NAMALWA (cell line): Measurements from ENCODE around the gene ITSN1.

Experiments used
- DNase-seq: peaks from one replicate; pipeline ENCODE4 v3.0.0-alpha.2; 2015; ENCODE audit warnings: low spot score

ITSN1 gene

DNA sequence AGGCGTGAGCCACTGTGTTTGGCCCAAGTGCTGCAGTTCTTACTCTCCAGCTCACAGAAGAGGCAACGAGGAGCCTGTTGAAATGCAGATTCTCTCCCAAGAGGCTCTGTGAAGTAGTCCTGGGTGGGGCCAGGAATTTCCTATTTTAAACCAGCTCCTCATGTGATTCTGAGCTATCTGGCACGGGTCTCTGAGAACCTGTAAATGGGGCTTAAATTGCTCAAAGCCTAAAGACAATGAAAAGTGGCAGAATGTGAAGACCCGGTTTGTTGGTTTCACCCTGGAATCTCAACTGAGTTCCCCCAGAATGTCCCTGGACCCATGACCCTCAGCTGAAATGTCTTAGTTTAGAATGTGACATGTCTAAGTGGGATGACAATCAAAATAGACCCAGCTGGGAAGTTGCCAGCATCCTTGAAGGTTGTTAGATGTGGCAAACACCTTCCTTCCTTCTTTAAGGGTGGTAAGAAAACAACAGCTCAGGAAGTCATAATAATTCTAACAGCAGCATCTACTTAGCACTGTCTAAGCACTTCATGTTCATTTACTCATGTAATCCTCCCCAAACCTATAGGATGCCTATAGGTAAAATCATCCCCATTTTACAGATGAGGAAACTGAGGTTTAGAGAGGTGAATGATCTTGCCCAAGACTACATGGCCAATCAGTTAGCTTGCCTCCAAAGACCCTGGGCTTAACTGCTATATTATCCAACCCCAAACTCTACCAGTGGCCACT lies 294.2 kb downstream of the ITSN1 start:
- no peak for DNase-seq

DNA sequence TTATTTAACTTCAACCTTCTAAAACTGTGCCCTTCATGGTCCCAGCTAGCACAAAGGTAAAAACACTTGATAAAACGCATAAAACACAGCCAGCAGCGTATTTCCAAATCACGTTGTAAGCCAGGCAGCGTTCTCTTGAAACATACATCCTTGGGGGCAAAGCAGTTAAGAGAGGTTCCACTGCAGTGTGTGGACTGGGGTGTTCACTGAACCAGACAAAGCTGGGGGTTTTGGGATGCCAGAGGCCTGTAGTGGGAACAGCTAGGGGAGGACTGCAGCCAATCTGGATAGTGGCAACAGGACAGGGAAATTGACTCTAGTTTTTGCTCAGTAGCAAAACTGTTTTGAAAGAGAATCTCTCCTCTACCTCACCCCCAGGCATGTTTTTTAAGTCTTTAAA lies 294.8 kb downstream of the ITSN1 start:
- DNase-seq, result no peak

DNA sequence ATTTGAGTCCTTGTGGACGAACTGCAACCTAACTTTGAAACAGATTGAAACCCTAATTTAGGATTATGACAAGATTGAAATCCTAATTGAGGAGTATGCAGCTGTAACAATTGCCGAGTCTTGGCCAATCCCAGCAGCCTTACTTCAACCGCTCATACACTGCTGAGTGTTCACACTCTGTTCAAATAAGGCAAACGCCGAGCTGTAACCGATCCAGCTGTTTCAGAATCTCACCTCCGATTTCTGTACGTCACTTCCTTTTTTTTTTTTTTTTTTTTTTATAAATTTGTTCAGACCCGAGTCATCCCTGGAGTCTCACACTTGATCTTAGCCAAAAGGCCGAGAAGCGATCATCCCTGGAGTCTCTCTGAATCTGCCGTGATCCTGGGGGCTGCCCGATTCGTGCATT lies 295.6 kb downstream of the ITSN1 start:
- DNase-seq, result no peak

DNA sequence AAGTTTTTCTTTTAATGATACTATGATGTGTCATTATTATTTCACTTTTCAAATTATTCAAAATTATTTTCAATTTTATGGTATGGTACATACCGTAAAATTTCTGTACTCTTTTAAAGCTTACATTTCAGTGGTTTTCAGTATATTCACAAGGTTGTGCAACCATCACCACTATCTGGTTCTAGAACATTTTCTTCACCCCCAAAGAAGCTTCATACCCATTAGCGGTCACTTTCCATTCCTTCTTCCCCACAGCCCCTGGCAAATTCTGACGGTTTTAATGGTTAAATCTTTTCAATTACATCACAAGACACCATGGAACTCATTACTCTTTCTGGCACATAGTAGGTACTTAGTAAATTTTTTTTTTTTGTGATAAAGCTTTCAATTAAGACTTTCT lies 296.1 kb downstream of the ITSN1 start:
- no peak for DNase-seq

DNA sequence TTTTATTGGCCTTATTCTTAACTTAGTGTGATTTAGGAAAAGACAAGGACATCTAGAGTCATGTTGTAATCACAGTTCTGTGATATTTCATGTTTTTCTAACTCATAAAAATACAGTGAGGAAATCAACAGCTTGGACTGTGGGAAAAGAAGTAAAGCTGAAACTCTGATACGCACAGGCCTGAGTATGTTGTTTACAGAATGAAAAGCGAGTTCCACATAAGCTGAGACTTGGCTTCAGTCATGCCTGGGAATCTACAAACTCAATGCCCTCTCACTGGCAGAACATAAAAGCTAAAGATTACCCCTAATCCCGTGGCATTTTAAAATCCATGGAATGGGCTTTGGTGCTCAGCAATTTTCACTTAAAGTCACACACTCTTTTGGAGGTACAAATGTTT lies 296.9 kb downstream of the ITSN1 start:
- no peak for DNase-seq

DNA sequence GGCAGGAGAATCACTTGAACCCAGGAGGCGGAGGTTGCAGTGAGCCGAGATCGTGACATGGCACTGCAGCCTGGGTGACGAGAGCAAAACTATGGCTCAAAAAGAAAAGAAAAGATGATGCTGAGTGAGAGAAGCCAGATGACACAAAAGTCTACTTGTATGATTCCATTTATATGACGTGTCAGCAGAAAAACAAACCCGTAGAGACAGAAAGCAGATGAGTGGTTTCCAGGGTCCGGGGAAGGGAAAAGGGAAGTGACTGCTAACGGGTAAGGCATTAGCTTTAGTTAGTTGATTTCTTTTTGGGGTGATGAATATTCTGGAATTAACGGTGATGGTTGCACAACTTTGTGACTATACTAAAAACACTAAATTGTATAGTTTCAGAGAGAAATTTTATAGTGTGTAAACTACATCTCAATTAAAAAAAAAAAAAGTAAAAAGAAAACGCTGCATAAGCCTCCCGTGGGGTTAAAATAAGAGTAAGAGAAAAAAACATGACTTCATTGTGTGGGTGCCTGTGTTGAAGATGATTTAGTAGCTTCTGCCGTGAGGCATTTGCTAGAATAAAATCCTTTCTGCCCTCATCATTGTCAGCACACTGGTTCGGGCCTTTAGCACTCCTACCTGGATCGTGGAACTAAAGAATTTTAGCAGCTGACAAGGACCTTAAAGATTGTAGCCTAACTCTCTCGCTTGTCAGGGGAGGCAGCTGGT lies 298.0 kb downstream of the ITSN1 start:
- no peak for DNase-seq

DNA sequence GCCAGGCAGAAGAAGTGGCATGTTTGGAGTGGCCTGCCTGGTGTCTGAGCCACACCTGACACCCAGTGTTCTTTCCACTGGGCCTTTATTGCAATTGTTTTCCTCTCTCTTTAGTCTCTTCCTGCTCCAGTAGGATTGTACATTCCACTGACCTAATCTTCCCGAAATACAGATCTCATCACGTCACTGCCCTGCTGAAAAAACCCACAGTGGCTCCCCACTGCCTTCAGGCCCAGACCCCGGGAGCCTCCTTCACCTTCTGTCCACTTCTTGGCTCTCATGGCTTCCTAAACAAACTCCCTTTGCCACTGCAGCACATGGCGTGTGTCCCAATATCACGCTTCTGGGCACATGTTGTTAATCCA lies 298.6 kb downstream of the ITSN1 start:
- no peak for DNase-seq

DNA sequence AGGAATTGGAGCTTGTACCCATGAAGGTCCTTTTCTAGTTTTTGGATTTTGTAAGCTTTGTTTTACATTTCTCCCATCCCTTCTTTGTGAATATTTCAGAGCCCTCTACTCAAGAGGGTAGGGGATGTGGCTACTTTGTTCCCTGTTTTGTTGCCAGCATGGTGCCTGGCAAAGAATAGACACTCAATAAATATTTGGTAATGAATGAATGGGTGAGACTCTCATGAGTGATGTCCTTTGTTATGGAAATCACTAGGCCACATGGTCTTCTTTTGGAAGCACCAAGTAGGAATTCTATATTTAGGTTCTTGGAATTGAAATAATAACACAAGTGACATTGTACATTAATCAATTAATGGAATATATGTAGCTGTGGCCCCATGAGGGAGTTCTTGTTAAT lies 300.1 kb downstream of the ITSN1 start:
- no peak for DNase-seq

DNA sequence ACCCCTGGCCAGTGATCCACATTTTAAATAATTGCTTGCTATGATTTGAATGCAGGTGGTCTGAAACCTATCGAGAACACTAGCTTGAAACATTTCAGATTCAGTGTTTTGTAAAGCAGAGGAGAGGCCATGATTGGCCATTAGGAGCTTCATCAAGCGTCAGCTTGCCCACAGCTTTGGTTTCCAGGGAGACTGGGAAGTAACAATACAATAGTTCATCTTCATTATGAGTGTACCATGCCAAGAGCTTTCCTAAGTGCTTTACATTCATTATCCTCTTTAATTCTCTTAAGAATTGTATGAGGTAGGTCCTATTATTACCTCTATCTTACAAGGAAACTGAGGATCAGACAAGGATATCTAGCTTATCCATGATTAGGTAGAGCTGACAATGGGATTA lies 301.0 kb downstream of the ITSN1 start:
- DNase-seq, result no peak

DNA sequence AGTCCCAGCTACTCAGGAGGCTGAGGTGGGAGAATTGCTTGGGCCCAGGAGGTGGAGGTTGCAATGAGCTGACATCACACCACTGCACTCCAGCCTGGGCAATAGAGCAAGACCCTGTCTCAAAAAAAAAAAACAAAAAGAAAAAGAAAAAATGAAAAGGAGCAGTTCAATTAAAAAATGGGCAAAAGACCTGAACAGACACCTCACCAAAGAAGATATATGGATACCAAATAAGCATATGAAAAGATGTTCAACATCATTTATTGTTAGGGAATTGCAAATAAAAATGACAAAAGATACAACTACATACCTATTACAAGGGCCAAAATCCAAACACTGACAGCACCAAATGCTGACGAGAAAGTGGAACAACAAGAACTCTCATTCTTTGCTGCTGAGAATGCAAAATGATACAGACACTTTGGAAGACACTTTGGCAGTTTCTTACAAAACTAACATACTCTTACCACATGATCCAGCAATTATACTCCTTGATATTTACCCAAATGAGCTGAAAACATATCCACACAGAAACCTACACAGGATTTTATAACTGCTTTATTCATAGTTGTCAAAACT lies 302.0 kb downstream of the ITSN1 start:
- DNase-seq, result no peak

DNA sequence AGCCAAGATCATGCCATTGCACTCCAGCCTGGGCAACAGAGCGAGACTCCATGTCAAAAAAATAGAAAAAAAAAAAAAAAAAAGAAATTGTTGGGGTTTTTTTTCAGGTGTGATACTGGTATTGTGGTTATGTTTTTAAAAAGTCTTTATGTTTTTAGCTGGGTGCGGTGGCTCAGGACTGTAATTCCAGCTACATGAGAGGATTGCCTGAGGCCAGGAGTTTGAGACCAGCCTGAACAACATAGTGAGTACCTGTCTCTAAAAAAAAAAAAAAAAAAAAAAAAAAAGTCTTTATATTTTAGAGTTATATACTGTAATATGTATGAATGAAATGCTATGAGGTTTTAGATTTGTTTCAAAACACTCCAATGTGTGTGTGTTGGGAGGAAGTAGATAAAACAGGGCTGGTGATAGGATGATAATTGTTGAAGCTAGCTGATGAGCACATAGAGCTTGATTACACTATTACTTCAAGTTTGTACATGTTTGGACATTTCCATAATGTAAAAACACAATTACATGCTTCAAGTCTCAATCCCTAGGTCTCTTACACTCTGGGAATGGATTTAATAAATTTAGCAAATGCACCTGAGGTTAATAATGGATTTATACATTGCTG lies 303.5 kb downstream of the ITSN1 start:
- no peak for DNase-seq

DNA sequence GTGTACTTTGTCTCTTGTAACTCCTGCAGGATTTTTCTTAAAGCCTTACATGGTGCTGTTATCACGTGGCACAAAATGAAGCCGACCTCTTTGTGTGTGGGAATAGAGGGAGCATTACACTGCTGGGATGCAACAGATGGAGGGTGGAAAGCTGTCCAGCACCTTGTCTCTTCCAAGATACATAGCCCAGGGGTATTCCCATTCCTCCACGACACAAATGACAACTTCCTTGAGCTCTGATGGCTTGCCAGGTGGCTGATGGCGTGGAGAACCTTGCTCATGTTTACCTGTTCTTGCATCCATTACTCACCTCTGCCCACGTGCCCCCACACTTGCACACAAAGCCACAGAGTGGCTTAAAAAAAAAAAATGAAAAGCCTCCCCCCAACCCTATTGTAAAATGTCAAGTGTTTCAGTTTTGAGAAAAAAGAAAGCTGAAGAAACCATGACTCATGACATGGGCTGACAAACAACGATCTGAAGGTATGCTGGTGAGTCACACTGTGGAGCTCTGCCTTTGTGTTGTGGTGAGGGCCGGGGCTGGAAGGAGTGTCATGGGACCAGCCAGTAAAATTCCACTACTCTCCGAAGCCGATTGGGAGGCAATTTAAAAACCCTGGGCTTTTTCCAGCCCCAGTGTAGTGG lies 305.3 kb downstream of the ITSN1 start:
- DNase-seq, result peak; percentile 23

DNA sequence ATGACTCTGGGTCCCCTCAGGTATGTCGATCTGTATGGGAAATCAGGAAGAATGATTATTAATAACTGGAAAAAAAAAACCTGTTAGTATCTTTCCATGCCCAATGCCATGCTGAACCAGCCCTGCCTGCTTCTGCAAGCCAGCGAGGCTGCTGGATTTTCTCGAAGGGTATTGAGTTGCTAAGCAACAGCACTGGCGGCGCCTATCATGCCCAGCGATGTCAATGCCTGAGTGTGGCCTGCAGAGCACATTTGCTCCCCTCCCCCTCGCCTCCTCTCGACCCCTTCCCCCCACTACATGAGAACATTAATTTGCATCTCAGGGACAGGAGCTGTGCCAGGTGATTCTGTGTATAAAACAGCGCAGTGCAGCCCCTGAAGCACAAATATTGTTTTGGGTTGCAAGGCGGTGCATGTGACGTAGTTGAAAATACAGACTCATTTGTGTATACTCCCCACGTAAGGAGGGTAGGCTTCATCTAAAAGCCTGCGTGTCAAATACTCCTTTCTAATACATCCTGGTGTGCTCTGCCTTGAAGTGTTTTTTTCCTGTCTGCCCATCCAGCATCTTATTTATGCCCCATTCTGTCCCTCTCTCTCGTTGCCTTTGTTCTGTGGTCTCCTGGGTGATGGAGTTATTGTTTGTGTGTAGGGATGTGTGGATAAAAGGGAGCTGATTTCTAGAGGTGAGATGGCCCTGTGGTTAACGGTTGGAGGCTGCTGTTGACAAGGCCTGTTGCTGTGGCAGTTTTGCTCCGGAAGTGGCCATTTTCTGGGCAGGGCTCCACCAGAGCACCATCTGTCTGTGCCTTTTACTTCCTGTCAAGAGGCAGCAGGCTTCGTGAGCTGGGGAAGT lies 306.0 kb downstream of the ITSN1 start:
- DNase-seq, result peak; percentile 55

DNA sequence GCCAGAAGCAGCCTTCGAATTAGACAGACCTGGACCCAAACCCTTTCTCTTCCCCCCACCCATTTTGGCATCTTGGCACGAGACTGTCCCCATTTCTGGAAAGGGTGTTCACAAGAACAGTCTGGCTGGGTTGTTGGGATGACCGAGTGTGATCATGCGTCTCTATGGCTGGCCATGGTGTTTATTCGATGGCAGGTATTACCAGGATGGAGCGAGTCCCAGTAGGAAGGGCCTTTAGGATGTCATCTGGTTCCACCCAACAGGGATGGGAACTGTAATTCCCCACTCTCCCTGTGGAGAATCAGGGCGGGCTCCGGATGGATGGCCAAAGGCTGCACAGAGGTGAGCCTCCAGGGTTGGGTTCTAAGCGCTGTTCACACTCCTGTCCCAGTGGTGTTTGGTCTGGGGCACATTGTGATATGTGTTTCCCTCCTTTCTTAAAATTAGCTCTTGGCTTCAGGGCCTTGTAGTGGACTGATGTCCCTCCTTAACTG lies 306.7 kb downstream of the ITSN1 start:
- DNase-seq, result no peak
